ENCODE results near the gene CBL.

- TF ChIP-seq POLR2A (IDR thresholded peaks at IDR 0.05) (no peak), POLR2AphosphoS5 (IDR thresholded peaks at IDR 0.05; ENCODE audit: insufficient read depth in 1 of 2, low read depth in 1 of 2) (no peak), CTCF (IDR thresholded peaks at IDR 0.05) (no peak)
Measured at GRCh38 chr11:119298726-119299125, 92.6 kb downstream of the CBL start.
